Osteoblast (primary cell): ENCODE results near the gene GIMAP1. TPM values are rescaled to one million over a fixed set of nuclear protein-coding genes. Genes with fewer than 3 reads are reported as not detected.

Source experiments
- DNase-seq: peaks from one replicate; pipeline ENCODE4 v3.0.0; 2011; ENCODE audit warnings: low spot score, mixed read lengths; ENCODE audit not compliant: insufficient read length; ENCODE audit errors: missing footprints
- H2AFZ ChIP-seq: 2 replicates; pipeline ENCODE4 v1.6.0; 2011; ENCODE audit warnings: mild to moderate bottlenecking, low read length
- H3K27ac ChIP-seq: 2 replicates; pipeline ENCODE4 v1.5.1; 2011; ENCODE audit warnings: mild to moderate bottlenecking, low read depth, low read length, moderate library complexity
- H3K27me3 ChIP-seq: 2 replicates; pipeline ENCODE4 v1.6.0; 2012; ENCODE audit warnings: mild to moderate bottlenecking, control low read depth, inconsistent platforms, low read length, moderate library complexity; ENCODE audit not compliant: insufficient read depth
- H3K36me3 ChIP-seq: 2 replicates; pipeline ENCODE4 v1.5.1; 2011; ENCODE audit warnings: mild to moderate bottlenecking, low read length, control low read depth, moderate library complexity; ENCODE audit not compliant: insufficient read depth
- H3K4me1 ChIP-seq: 2 replicates; pipeline ENCODE4 v1.5.1; 2011; ENCODE audit warnings: mild to moderate bottlenecking, low read length, control low read depth, moderate library complexity; ENCODE audit not compliant: insufficient read depth
- H3K4me2 ChIP-seq: 2 replicates; pipeline ENCODE4 v1.6.0; 2011; ENCODE audit warnings: mild to moderate bottlenecking, low read length; ENCODE audit not compliant: insufficient read depth
- H3K4me3 ChIP-seq: fragments of 200-600 bp; sonication (generic); 3 replicates; pipeline ENCODE4 v1.5.1; 2012; ENCODE audit warnings: mild to moderate bottlenecking, low read length, inconsistent platforms; ENCODE audit not compliant: insufficient read depth
- H3K79me2 ChIP-seq: 2 replicates; pipeline ENCODE4 v1.6.0; 2012; ENCODE audit warnings: mild to moderate bottlenecking, low read length, control low read depth, inconsistent platforms; ENCODE audit not compliant: insufficient read depth
- H3K9me3 ChIP-seq: 2 replicates; pipeline ENCODE4 v1.5.1; 2011; ENCODE audit warnings: low read depth, low read length, control low read depth
- H4K20me1 ChIP-seq: 2 replicates; pipeline ENCODE4 v1.6.0; 2012; ENCODE audit warnings: mild to moderate bottlenecking, low read length, control low read depth; ENCODE audit not compliant: insufficient read depth
- CTCF ChIP-seq: IDR thresholded peaks from 2 replicates; pipeline ENCODE4 v1.5.1; 2011; ENCODE audit warnings: mild to moderate bottlenecking, low read depth, low read length, moderate library complexity; ENCODE audit errors: extremely low read depth
- total RNA-seq: library from RNA; depleted of rRNA; stranded (reverse); fragments of >200 nt; gene quantifications from 2 replicates; pipeline ENCODE4 v1.2.3, GENCODE V29; 2012

The GIMAP1 gene
- total RNA-seq, 1 donor = not detected

GRCh38 chr7:150715293-150715692, 1.1 kb upstream of the GIMAP1 start:
- no peak overlapping the region for H3K4me3 ChIP-seq
- H4K20me1 ChIP-seq = no peaks in the 10 kb centered on the region
- no peaks in the 10 kb centered on the region for H3K4me1 ChIP-seq
- H3K9me3 ChIP-seq = no peaks in the 10 kb centered on the region
- no peak for TF ChIP-seq CTCF
- no peaks in the 10 kb centered on the region for H3K36me3 ChIP-seq
- no peak for DNase-seq
- no peak overlapping the region for H3K27ac ChIP-seq
- no peak overlapping the region for H3K4me2 ChIP-seq
- no peaks in the 10 kb centered on the region for H3K27me3 ChIP-seq
- no peak overlapping the region for H2AFZ ChIP-seq
- H3K79me2 ChIP-seq = no peaks in the 10 kb centered on the region

- DNase-seq = no peak
- H3K4me3 ChIP-seq = no peak overlapping the region
- no peak for TF ChIP-seq CTCF
- H3K4me1 ChIP-seq = no peaks in the 10 kb centered on the region
- H2AFZ ChIP-seq = no peak overlapping the region
- no peaks in the 10 kb centered on the region for H3K27me3 ChIP-seq
- no peaks in the 10 kb centered on the region for H3K9me3 ChIP-seq
- H3K4me2 ChIP-seq = no peak overlapping the region
- no peaks in the 10 kb centered on the region for H3K36me3 ChIP-seq
- no peak overlapping the region for H3K27ac ChIP-seq
- no peaks in the 10 kb centered on the region for H3K79me2 ChIP-seq
- no peaks in the 10 kb centered on the region for H4K20me1 ChIP-seq
Observed at GRCh38 chr7:150715738-150716137, 675 bp upstream of the GIMAP1 start.

- Histone ChIP-seq H3K27ac (no peak overlapping the region), H3K27me3 (no peaks in the 10 kb centered on the region), H3K79me2 (no peaks in the 10 kb centered on the region), H3K9me3 (no peaks in the 10 kb centered on the region), H3K4me1 (no peaks in the 10 kb centered on the region), H3K4me3 (no peak overlapping the region), H3K36me3 (no peaks in the 10 kb centered on the region), H4K20me1 (no peaks in the 10 kb centered on the region), H2AFZ (no peak overlapping the region), H3K4me2 (no peak overlapping the region)
- no peak for DNase-seq
- no peak for TF ChIP-seq CTCF
Observed at GRCh38 chr7:150716939-150717338, 526 bp downstream of the GIMAP1 start.

GRCh38 chr7:150717814-150718420, 1.5 kb downstream of the GIMAP1 start:
- H3K9me3 ChIP-seq = no peaks in the 10 kb centered on the region
- H3K4me2 ChIP-seq = no peak overlapping the region
- H3K27ac ChIP-seq = no peak overlapping the region
- no peak overlapping the region for H3K4me3 ChIP-seq
- no peaks in the 10 kb centered on the region for H4K20me1 ChIP-seq
- H2AFZ ChIP-seq = no peak overlapping the region
- no peaks in the 10 kb centered on the region for H3K27me3 ChIP-seq
- DNase-seq = no peak
- TF ChIP-seq CTCF = no peak
- H3K79me2 ChIP-seq = no peaks in the 10 kb centered on the region
- H3K4me1 ChIP-seq = no peaks in the 10 kb centered on the region
- no peaks in the 10 kb centered on the region for H3K36me3 ChIP-seq
